Activated CD4-positive, alpha-beta T cell treated with anti-CD3 and anti-CD28 coated beads for 48 hours (primary cell): Measurements from ENCODE around the gene S100A4.

ENCODE experiments used
- DNase-seq: peaks from one replicate; pipeline ENCODE4 v3.0.0-alpha.2; 2020

Gene S100A4

DNA sequence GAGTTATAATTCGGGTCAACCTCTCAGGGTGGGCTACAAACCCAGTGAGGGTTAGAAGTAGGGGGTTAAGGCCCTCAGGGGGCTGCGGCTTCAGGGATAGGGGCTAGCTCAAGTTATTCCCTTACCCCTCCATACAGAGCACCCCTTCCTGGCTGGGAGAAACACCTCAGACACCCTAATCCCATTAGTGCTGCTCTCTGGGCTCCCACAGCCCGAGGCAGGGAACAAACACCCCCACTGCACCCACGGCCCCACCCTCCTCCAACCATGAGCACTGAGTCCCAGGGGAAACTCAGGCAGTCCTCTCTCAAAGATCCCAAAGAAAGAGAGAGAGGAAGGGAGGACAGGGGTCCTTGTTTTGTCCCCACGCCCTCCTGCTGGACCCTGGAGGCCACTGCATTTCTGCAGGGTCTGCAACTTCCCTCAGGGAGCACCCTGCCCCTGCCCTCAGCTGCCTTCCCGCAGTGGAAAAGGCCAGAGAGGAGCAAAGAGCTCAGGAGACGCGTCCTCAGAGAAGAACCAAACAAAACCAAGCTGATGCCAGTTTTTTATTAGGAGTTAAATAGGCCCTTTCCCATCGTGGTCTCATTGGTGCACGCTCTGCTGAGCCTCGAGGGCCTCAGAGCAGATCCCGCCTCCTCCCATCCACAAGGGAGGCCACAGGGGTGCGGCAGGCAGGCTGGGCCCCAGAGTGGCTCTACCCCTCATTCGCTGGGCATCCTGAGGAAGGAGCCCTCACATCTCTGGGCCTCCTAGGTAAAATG lies 1.4 kb upstream of the S100A4 start:
- no peak for DNase-seq

DNA sequence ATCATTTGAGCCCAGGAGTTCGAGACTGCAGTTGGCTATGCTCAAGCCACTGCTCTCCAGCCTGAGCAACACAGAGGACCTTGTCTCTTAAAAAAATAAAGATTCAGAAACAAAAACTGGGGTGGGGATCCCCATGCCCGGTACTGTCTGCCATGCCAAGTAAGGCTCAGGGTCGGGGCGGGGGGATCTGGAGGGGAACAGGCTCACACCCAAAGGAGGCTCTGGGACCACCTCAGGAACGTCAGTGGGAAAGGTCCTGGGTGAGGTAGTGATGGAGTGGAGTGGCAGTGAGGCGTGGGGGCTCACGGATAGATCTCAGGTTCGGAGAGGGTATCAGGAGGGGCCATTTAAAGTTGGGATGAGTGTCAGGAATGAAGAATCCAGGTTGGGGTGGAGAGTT lies 765 bp upstream of the S100A4 start:
- no peak for DNase-seq

DNA sequence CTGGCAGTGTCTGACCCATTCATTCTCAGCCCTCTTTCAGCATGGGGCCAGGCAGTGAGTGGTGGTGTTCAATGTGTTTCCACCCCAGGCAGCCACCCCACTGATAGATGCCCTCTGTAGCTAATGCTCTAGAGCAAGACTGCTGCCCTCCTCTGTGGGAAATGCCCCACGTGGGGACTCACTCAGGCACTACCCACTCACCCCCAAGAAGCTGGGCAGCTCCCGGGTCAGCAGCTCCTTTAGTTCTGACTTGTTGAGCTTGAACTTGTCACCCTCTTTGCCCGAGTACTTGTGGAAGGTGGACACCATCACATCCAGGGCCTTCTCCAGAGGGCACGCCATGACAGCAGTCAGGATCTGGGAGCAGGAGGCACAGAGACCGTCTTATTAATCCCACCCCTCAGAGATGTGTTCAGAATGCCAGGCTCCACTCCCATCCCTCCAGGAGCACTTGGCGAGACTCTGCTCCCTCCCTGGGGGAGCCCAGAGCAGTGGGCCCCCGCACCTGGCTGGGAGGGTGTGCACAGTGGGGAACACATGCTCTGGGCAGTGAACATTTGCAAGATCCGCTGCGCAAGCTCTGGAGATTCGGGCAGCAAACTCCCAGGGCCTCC lies 1.0 kb downstream of the S100A4 start:
- DNase-seq: peak; percentile 29

DNA sequence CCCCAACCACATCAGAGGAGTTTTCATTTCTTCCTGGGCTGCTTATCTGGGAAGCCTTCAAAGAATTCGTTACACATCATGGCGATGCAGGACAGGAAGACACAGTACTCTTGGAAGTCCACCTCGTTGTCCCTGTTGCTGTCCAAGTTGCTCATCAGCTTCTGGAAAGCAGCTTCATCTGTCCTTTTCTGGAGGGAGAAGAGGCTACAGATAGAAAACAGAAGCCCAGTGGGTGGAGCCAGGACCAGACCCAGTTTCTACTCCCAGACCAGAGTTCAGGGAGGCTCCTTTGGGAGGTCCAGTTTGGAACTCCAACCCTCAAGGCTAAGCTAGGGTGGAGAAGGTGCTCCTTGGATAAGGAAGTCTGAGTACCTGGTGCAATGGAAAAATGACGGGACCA lies 1.9 kb downstream of the S100A4 start:
- DNase-seq: no peak

DNA sequence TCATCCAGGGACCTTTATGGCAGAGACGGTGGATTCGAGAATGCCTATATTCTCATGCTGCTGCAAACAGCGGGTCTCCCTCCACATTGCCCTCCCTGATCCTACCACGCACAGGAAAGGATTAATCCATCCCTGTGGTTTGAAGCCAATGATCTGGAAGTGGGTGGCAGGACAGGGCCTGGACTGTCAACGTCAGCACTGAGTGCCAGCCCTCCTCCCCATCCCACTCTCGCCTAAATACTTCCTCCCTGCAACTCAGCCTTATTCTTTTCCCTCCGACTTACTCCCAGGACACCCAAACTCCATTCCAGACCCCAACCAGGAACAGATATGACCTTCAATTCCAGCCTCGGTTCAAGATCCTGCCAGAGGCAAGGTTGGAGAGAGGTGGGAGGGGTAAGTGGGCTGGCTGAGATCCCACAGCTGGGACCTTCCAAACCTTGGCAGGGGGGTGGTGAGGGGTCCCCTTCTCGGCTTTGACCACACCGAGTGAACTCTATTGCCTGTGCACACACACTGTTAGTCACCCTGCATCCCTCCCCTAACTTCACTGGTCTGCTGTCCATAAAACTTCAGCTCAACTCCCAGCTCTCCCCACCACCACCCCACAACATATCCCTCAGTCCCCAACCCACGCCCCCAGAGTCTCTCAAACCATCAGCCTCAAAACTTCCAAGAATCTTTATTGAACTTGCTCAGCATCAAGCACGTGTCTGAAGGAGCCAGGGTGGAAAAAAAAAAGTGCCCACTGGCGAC lies 2.5 kb downstream of the S100A4 start:
- DNase-seq: no peak

- DNase-seq: no peak
Observed at GRCh38 chr1:153541641-153542590, 3.7 kb downstream of the S100A4 start.

GRCh38 chr1:153540394-153541361 lies 4.9 kb downstream of the S100A4 start, which contains the start of gene S100A5:
Gene S100A5 (minus strand): TSS chr1:153540934. CDS start chr1:153540191, 743 bp downstream.
- peak; percentile 61 for DNase-seq

- DNase-seq: no peak
Observed at GRCh38 chr1:153539395-153540093, 6.1 kb downstream of the S100A4 start.

DNA sequence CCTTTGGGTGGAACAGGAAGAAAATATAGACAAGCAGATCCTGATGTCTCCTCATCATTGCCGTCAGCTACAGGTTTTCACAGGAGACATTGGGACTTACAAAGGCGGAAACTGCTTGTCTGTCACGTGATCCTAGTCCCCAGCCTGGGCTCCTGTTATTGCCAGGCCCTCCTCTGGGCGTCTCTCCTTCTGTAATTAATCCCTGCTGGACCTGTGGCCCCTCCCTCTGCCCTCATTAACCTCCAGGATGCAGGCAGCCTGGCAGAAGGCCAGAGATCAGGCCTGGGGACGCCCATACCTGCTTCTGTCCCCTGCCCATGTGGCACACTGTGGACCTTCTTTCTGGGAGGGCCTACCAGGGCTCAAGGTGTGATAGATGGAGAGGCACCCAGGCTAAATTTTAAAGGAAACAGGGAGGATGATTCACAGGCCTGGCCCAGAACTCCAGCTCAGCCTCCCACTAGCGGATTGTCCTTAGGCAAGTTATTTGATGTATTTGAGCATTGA lies 7.2 kb downstream of the S100A4 start:
- no peak for DNase-seq

GRCh38 chr1:153537376-153537730 lies 8.3 kb downstream of the S100A4 start:
- DNase-seq: no peak

- DNase-seq: no peak
Observed at GRCh38 chr1:153536671-153537375, 8.8 kb downstream of the S100A4 start.

GRCh38 chr1:153536012-153536670 lies 9.5 kb downstream of the S100A4 start:
- peak; percentile 85 for DNase-seq

GRCh38 chr1:153535242-153536011 lies 10.2 kb downstream of the S100A4 start, which contains the start of gene S100A6:
Gene S100A6 (minus strand): TSS chr1:153535991. CDS start chr1:153535339, 652 bp downstream.
- peak; percentile 63 for DNase-seq

- no peak for DNase-seq
Observed at GRCh38 chr1:153534925-153535241, 10.7 kb downstream of the S100A4 start.

- no peak for DNase-seq
Observed at GRCh38 chr1:153534226-153534924, 11.2 kb downstream of the S100A4 start.

DNA sequence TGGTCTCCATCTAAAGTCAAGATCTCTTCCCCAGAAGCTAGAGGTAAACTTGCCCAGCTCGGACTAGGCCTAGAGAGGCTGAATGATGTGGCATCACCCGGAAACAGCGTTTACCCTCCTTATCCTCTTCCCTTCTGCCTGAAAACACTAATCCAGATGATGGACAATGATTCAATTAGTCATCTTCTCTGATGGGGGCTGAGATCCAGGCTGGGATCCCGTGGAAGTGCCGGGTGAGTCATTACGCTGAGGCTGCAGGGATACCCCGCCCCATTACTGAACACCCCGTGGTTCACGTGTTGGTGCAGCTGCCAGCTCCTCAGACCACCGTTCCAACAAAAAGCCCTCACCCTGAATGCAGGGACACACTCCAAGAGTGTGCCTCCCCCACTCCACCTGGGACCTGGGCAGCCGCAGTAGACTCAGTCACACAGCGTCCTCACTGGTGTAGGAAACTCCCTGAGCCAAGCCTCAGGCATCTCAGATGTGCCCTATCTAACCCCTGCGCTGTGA lies 11.9 kb downstream of the S100A4 start:
- no peak for DNase-seq

- DNase-seq: peak; percentile 88
Observed at GRCh38 chr1:153532769-153533599, 12.6 kb downstream of the S100A4 start.
